SK-N-DZ (cell line): ENCODE measurements around the gene CCDC186.

ENCODE experiments used
- small RNA-seq, 2 experiments: library from RNA; depleted of rRNA; stranded (forward); fragments of <200 nt; gene quantifications; one replicate each; pipeline ENCODE3, GENCODE V24; 2014

Gene CCDC186

Small RNAs within 50 kb of the gene (small RNA-seq; reads per million reads assigned to genes)
- 0 reads per million in 2 experiments for gene RF02277
- 0 reads per million in 2 experiments for gene RNU6-709P
